ENCODE measurements around the gene CPA5. TPM values are rescaled to one million over a fixed set of nuclear protein-coding genes. Genes with fewer than 3 reads are reported as not detected.

CPA5 gene
- total RNA-seq, 1 experiment from 2014 or later: not detected

- Histone ChIP-seq H2BK20ac (ENCODE audit: low read depth, low read length, poor library complexity, severe bottlenecking) (no peak overlapping the region), H3K23ac (ENCODE audit: insufficient read length, low read depth, low read length) (no peak overlapping the region), H3K56ac (ENCODE audit: insufficient read length, low read depth, low read length) (no peak overlapping the region), H2BK5ac (ENCODE audit: insufficient read length, low read length) (no peak overlapping the region), H3T11ph (ENCODE audit: low read length) (no peak overlapping the region), H3K4ac (ENCODE audit: low read depth, low read length) (no peak overlapping the region), H4K8ac (replicated peaks; ENCODE audit: insufficient read length, low read depth, low read length) (no peak overlapping the region), H2BK120ac (ENCODE audit: low read depth, low read length, poor library complexity, severe bottlenecking) (no peak overlapping the region), H2BK12ac (ENCODE audit: insufficient read length, low read depth, low read length) (no peak overlapping the region), H2AK5ac (ENCODE audit: insufficient read length, low read length) (no peak overlapping the region), H4K5ac (ENCODE audit: insufficient read length, low read depth, low read length) (no peak overlapping the region), H3K27ac (ENCODE audit: insufficient read length, low read depth, low read length) (no peak overlapping the region), H2BK15ac (ENCODE audit: low read depth, low read length) (no peak overlapping the region), H3K79me2 (ENCODE audit: insufficient read depth, low read length) (no peaks in the 10 kb centered on the region), H3K9me3 (ENCODE audit: control insufficient read depth, low read depth, low read length) (no peaks in the 10 kb centered on the region), H3K27me3 (ENCODE audit: insufficient read depth, low read length) (no peaks in the 10 kb centered on the region), H4K91ac (ENCODE audit: insufficient read length, low read depth, low read length) (no peak overlapping the region), H3K79me1 (ENCODE audit: insufficient read depth, low read depth, low read length, poor library complexity, severe bottlenecking) (no peaks in the 10 kb centered on the region), H3K23me2 (ENCODE audit: insufficient read length, low read depth, low read length, poor library complexity, severe bottlenecking) (no peaks in the 10 kb centered on the region), H4K20me1 (ENCODE audit: control insufficient read depth, insufficient read depth, insufficient read length) (no peaks in the 10 kb centered on the region), H3K9ac (ENCODE audit: extremely low read depth, insufficient read length, low read length) (no peak overlapping the region), H3K14ac (ENCODE audit: insufficient read depth, low read length) (no peak overlapping the region), H3K4me2 (ENCODE audit: insufficient read depth, insufficient read length, low read length) (no peak overlapping the region), H3K4me1 (ENCODE audit: insufficient read depth, low read length) (no peaks in the 10 kb centered on the region), H2AFZ (ENCODE audit: low read length) (no peak overlapping the region), H3K18ac (ENCODE audit: insufficient read length, low read depth, low read length) (no peak overlapping the region)
- TF ChIP-seq CTCF (conservative IDR thresholded peaks at IDR 0.05): no peak
- Mint-ChIP-seq H3K36me3 (ENCODE audit: insufficient read depth in 1 of 3, low read depth in 3 of 3) (no peaks in the 10 kb centered on the region), H3K4me1 (no peaks in the 10 kb centered on the region), H3K27ac (no peak overlapping the region), H3K4me3 (no peak overlapping the region), H3K27me3 (ENCODE audit: low read depth) (no peaks in the 10 kb centered on the region; the same call in 1 of the 2 replicates), H3K9me3 (no peaks in the 10 kb centered on the region)
- WGBS (ENCODE audit: extremely low coverage, insufficient read length, low lambda C conversion rate): no CpG with 5 or more reads among the region's 5 CpGs
- no peak for DNase-seq
Measured at GRCh38 chr7:130303982-130304381, 40.6 kb upstream of the CPA5 start.
